GM12874 (cell line): ENCODE measurements around the gene THSD7B.

Experiments used
- CTCF ChIP-seq: IDR thresholded peaks from 2 replicates; pipeline ENCODE4 v1.5.1; 2011; ENCODE audit warnings: low read depth, mild to moderate bottlenecking, control low read depth, low read length, moderate library complexity; ENCODE audit not compliant: insufficient read depth

THSD7B gene

DNA sequence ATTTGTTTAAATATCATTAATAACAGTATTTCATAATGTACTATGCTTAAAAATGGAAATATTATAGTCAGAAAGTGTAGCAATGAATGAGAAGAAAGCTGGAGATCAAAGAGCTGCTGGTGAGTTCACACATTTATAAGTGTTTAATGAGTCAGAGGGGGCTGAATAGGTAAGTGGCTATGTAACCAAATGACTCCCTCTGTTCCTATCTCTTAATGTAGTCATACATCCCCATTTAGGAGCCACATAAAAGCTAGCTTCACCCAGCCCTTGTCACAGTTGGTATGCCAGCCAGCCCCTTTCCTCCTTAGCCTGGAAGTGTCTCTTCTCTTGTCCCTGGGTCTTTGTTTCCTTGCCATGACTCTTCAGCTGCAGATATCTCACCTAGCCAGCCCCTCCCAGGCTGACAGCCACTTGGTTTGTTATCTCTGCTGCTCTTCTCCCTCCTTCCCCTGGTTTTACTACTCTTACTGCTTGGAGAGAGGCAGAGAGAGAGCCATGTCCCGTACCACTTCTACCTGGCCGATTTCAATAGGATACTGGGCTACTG, 760.4 kb downstream of the THSD7B start:
- no peak for TF ChIP-seq CTCF

GRCh38 chr2:137535897-137536296, 770.6 kb downstream of the THSD7B start:
- TF ChIP-seq CTCF: no peak

- no peak for TF ChIP-seq CTCF
These were observed 774.0 kb downstream of the THSD7B start for GRCh38 chr2:137539336-137539735.

DNA sequence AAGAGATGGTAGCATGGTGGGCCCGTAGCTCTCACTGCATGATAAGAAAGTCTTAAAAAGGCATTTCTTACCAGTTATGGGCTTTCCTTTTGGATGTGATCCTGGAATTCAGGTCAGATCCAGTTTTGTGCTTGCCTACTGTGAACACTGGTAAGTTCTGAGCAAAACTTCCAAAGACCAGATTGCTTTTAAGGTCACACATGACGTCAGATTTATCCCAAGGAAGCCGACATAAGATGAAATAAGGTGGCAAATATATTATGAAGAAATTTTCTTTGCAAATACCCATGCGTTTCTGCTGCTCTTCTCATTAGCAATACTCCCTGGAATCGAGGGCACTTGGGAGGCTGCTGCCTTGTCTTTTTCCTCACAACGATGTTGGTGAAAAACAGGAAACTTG, 782.5 kb downstream of the THSD7B start:
- no peak for TF ChIP-seq CTCF

GRCh38 chr2:137566387-137566786, 801.0 kb downstream of the THSD7B start:
- no peak for TF ChIP-seq CTCF

DNA sequence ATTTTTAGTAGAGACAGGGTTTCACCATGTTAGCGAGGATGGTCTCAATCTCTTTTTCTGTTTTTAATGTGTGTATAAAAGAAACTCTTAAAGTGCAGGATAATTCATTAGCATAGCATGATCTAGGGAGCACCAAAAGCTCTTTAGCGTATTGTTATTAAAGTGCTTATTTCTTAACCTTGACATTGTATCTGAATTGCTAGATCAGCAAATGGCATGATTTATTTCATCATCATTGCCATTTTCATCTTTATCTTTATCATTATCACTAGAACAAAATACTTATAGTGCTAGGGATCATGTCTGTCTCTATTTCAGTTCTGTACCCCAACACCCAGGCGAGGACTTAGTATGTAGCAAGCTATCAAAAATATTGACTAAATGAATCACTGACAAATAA, 805.1 kb downstream of the THSD7B start:
- TF ChIP-seq CTCF: no peak

DNA sequence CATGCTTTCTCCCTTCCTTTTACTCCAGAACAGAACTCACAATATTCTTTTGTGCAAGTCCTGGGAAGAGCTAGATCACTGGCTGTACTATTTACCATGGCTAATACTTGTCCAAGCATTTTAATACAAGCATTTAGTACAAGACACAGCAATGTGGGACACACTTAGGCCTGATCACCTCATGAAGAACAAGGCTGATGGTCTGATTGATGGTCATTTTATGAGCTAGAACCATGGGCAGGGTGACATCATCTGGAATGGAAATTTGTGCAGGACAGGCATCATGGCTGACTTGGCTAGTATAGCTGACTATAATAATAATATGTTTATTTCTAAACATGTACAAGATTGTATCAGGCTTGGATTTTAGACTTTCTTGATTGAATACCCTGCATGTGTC, 824.8 kb downstream of the THSD7B start:
- TF ChIP-seq CTCF: no peak
